Astrocyte of the spinal cord (primary cell): ENCODE data around the gene TBC1D20.

Experiments used
- DNase-seq: peaks from one replicate; pipeline ENCODE4 v3.0.0; 2011; ENCODE audit warnings: low read depth, low spot score
- H3K4me3 ChIP-seq: 2 replicates; pipeline ENCODE4 v1.5.1; 2011; ENCODE audit warnings: low read depth, mild to moderate bottlenecking, low read length, moderate library complexity
- in situ Hi-C: cut with HindIII; loops from 2 replicates; pipeline ENCODE4 v1.10.0; 2017; ENCODE audit warnings: low sequenced_read_pairs
- TF ChIP-seq, protein P1 (sequence below): IDR thresholded peaks from 2 replicates; pipeline ENCODE4 v1.5.1; 2012; ENCODE audit warnings: low read depth, mild to moderate bottlenecking, low read length, inconsistent platforms

The TBC1D20 gene

DNA sequence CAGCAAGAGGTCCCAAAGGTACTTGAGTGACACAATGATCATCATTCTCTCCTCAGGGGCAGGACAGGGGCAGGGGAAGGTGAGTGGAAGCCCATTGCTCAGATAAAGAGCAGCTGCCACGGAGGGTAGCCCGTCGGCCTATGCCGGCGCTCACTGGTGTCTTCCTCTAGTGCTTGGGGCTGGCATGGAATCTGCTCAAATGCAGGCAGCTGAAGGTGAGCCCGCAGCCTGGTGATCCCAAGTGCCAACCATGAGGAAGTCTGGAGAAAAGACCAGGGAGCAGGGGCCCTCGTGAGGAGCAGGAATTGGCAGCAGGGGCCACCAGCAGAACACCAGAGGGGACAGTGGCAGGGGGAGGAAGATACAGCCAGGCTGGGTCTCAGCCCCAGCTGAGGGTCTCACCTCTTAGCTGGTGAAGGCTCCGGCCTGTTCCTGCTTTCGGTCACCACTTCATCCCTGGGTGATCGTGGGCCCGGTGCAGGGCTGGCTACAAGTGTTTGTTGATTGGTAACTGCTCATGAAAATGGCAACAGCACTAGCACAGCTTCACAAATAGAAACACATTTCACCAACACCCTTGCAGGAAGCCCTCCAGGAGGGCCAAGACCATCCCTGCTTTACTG lies 29.5 kb downstream of the TBC1D20 start:
- TF ChIP-seq, protein P1, sequence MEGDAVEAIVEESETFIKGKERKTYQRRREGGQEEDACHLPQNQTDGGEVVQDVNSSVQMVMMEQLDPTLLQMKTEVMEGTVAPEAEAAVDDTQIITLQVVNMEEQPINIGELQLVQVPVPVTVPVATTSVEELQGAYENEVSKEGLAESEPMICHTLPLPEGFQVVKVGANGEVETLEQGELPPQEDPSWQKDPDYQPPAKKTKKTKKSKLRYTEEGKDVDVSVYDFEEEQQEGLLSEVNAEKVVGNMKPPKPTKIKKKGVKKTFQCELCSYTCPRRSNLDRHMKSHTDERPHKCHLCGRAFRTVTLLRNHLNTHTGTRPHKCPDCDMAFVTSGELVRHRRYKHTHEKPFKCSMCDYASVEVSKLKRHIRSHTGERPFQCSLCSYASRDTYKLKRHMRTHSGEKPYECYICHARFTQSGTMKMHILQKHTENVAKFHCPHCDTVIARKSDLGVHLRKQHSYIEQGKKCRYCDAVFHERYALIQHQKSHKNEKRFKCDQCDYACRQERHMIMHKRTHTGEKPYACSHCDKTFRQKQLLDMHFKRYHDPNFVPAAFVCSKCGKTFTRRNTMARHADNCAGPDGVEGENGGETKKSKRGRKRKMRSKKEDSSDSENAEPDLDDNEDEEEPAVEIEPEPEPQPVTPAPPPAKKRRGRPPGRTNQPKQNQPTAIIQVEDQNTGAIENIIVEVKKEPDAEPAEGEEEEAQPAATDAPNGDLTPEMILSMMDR = no peak
- in situ Hi-C loops = no loop called here
- no peak for DNase-seq
- no peak overlapping the region for H3K4me3 ChIP-seq

DNA sequence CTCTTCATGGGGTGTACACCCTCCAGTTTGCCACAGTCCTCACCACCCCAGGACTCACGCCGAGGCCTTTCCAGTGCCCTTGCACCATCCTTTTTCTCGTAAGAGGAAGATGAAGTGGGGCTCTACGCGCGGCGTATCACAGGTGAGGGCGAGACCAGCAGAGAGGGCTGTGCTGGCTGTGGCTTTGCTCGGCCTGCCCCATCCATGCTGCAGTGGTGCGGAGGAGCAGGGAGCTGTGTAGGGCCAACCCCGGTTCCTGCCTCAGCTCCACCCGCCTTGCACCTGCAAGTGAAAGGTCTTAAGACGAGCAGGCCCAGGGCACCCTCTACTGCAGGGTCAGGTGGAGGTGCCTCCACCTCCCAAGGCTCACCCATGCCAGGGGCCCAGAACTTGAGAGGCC lies 30.1 kb downstream of the TBC1D20 start:
- in situ Hi-C loops = no loop called here
- H3K4me3 ChIP-seq = no peak overlapping the region
- TF ChIP-seq, protein P1 = no peak
- no peak for DNase-seq

DNA sequence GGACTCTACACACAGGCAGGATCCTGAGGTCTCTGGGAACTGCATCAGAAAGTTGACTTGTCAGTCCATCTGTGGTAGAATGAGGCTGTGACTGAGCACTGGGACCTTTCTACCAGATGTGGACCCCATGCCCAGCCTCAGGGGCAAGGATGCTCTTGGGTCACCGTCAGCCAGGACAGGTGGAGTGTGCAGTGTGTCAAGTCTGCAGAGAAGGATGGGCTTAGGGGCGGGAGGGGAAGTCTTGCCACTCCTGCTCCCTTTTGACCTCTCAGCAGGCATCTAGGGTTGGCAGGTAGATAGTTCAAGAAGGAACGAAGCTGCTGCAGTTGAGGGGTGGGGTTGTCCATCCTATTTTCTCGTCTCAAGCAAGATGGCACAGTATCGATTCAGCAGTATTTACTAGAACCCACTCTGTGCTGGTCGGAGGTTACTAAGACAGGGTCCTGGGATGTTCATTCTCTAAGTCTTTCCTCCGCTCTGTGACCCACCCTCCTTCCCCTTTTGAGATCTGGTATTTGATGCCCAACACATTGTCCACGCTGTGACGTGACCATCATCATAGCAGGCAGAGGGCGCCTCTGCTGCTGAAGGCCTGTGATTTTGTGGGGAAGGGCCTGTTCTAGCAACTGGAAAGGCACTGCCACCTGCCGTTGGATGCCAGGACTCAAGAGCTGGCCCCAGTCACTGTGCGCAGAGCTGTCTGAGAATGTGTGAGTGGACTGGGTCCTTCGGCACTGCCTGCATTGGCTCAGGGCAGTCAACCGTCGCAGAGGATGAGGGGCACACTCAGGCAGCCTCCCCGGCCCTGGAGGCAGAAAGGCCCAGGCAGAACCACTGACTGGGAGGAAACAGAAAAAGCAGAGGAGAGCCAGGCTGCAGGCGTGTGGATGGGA lies 31.1 kb downstream of the TBC1D20 start:
- in situ Hi-C loops = no loop called here
- no peak overlapping the region for H3K4me3 ChIP-seq
- TF ChIP-seq, protein P1 = peak; percentile 76
- DNase-seq = peak; percentile 68

DNA sequence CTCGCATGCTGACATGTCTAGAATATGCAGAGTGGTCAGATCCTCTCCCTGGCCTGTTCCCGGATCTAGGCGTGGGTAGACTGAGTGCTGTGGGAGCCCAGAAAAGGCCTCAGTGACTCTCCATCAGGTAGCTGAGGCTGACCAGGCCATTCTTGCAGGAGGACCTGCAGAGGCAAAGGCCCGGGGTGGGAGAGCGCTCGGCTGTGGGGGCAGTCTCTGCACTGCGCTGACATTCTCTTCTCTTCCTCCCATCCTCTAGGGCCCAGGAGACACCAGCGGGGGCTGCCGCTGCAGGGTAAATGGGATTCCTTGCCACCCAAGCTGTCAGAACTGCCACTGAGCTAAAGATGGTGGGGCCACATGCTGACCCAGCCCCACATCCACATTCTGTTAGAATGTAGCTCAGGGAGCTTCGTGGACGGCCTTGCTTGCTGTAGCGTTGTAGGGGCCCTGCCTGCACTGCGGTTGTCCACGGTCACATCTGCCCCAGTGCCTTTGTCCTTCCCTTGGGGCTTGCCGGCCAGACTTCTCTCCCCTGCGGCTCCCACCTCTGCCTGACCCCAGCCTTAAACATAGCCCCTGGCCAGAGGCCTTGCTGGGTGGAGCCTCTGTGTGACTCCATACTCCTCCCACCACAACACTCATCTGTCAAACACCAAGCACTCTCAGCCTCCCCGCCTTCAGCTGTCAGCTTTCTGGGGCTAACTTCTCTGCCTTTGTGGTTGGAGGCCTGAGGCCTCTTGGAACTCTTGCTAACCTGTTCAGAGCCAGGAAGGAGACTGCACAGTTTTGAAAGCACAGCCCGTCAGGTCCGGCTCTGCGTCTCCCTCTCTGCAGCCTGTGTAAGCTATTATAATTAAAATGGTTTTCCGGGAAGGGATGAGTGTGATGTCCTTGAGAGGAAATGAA lies 32.0 kb downstream of the TBC1D20 start:
- TF ChIP-seq, protein P1 = no peak
- in situ Hi-C loops = no loop called here
- no peak overlapping the region for H3K4me3 ChIP-seq
- no peak for DNase-seq

DNA sequence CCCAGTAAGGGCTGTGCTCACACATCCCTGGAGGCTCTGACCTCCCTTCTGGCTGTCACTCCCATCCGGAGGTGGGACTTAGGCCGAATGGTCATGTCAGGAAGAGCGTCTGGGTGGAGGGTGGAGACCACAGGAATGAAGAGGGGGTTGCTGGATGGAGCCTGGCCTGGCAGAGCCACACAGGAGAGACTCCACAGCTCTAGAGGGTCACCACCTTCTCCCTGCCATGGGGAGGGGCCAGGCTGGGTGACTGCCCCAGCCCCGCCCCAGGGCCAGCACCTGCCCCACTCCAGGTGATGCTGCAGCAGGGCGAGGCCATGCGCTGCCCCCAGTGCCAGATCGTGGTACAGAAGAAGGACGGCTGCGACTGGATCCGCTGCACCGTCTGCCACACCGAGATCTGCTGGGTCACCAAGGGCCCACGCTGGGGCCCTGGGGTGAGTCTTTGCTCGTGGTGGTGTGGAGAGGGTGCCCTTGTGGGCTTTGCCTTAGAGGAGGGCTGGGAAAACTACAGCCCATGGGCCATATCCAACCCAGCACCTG lies 33.6 kb downstream of the TBC1D20 start:
- H3K4me3 ChIP-seq = no peak overlapping the region
- TF ChIP-seq, protein P1 = no peak
- in situ Hi-C loops = no loop called here
- no peak for DNase-seq
